WTC11 (cell line): ENCODE measurements around the gene HSD17B12. TPM values are rescaled to one million over a fixed set of nuclear protein-coding genes. Genes with fewer than 3 reads are reported as not detected.

Experiments
- ATAC-seq: fragments of 200-7000 bp; cut with Tn5 transposase; 2 replicates; pipeline ENCODE4 v1.10.0; 2021; ENCODE audit warnings: mild to moderate bottlenecking, moderate library complexity
- CTCF ChIA-PET: fragments of 300-600 bp; sonication (Branson Sonifier 250); formaldehyde crosslinking; loops from one replicate; lab custom pipeline; 2021; ENCODE audit warnings: antibody characterized with exemption; lab: Charles Lee
- POLR2A ChIA-PET: fragments of 350-600 bp; sonication (Branson Sonifier 250); formaldehyde crosslinking; loops from one replicate; lab custom pipeline; 2021; ENCODE audit warnings: antibody characterized with exemption; lab: Charles Lee
- DNase-seq: peaks from one replicate; pipeline ENCODE4 v3.0.0; 2021; ENCODE audit warnings: low spot score
- H3K27ac Mint-ChIP-seq: 2 replicates; pipeline ENCODE4 v1.8.0; 2021; ENCODE audit warnings: mixed read lengths
- H3K27me3 Mint-ChIP-seq: 2 replicates; pipeline ENCODE4 v1.8.0; 2021; ENCODE audit warnings: low read depth, mild to moderate bottlenecking, moderate library complexity, mixed read lengths
- H3K36me3 Mint-ChIP-seq: 2 replicates; pipeline ENCODE4 v1.8.0; 2021; ENCODE audit warnings: mixed read lengths
- H3K4me1 Mint-ChIP-seq: 2 replicates; pipeline ENCODE4 v1.8.0; 2022; ENCODE audit warnings: mixed read lengths
- H3K4me3 Mint-ChIP-seq: 2 replicates; pipeline ENCODE4 v1.8.0; 2021; ENCODE audit warnings: mild to moderate bottlenecking, moderate library complexity, mixed read lengths
- H3K9me3 Mint-ChIP-seq: 2 replicates; pipeline ENCODE4 v1.8.0; 2021; ENCODE audit warnings: mixed read lengths
- GRHL2 ChIP-seq: fragments of 250-450 bp; sonication (Bioruptor Pico); IDR thresholded peaks from 2 replicates; pipeline ENCODE4 v1.8.0; 2022; ENCODE audit warnings: mild to moderate bottlenecking, moderate library complexity; ENCODE audit not compliant: insufficient replicate concordance, severe bottlenecking
- HMGA2 ChIP-seq: fragments of 250-450 bp; sonication (Bioruptor Pico); IDR thresholded peaks from 2 replicates; pipeline ENCODE4 v1.4.0; 2021; ENCODE audit warnings: mild to moderate bottlenecking, moderate library complexity
- NR1H2 ChIP-seq: sonication (generic); formaldehyde crosslinking; IDR thresholded peaks from 2 replicates; pipeline ENCODE4 v1.9.0; 2021; ENCODE audit warnings: mild to moderate bottlenecking, moderate library complexity, missing genetic modification reagents
- NR3C1 ChIP-seq: sonication (generic); formaldehyde crosslinking; conservative IDR thresholded peaks from 2 replicates; pipeline ENCODE4 v1.8.1; 2023; ENCODE audit warnings: low read depth, mild to moderate bottlenecking, missing genetic modification reagents
- OVOL2 ChIP-seq: fragments of 250-450 bp; sonication (Bioruptor Pico); IDR thresholded peaks from 2 replicates; pipeline ENCODE4 v1.9.0; 2021; ENCODE audit warnings: mild to moderate bottlenecking, borderline replicate concordance
- SMAD3 ChIP-seq: sonication (generic); formaldehyde crosslinking; IDR thresholded peaks from 2 replicates; pipeline ENCODE4 v1.8.0; 2022; ENCODE audit warnings: missing genetic modification reagents, mild to moderate bottlenecking, borderline replicate concordance
- TCF7 ChIP-seq: sonication (generic); formaldehyde crosslinking; IDR thresholded peaks from 2 replicates; pipeline ENCODE4 v1.8.0; 2022; ENCODE audit warnings: mild to moderate bottlenecking, low read depth, missing genetic modification reagents, moderate library complexity
- ZNF219 ChIP-seq: sonication (generic); formaldehyde crosslinking; IDR thresholded peaks from 2 replicates; pipeline ENCODE4 v1.8.0; 2023; ENCODE audit warnings: missing genetic modification reagents, mild to moderate bottlenecking, borderline replicate concordance
- ZNF232 ChIP-seq: sonication (generic); formaldehyde crosslinking; IDR thresholded peaks from 2 replicates; pipeline ENCODE4 v1.8.0; 2022; ENCODE audit warnings: mild to moderate bottlenecking, missing genetic modification reagents
- total RNA-seq: library from RNA; stranded (reverse); gene quantifications from 3 replicates; pipeline ENCODE4 v1.2.3, GENCODE V29; 2021
- TF ChIP-seq, protein P1 (sequence below): sonication (generic); formaldehyde crosslinking; IDR thresholded peaks from 2 replicates; pipeline ENCODE4 v1.8.1; 2023; ENCODE audit warnings: mild to moderate bottlenecking, missing genetic modification reagents, borderline replicate concordance
- TF ChIP-seq, protein P2 (sequence below): fragments of 250-450 bp; sonication (Bioruptor Pico); IDR thresholded peaks from 2 replicates; pipeline ENCODE4 v1.9.0; 2021; ENCODE audit warnings: mild to moderate bottlenecking
- TF ChIP-seq, protein P3 (sequence below): sonication (generic); formaldehyde crosslinking; IDR thresholded peaks from 2 replicates; pipeline ENCODE4 v1.8.0; 2022; ENCODE audit warnings: mild to moderate bottlenecking, missing genetic modification reagents
- TF ChIP-seq, protein P4 (sequence below): sonication (generic); formaldehyde crosslinking; IDR thresholded peaks from 2 replicates; pipeline ENCODE4 v1.8.0; 2023; ENCODE audit warnings: missing genetic modification reagents
- TF ChIP-seq, protein P5 (sequence below): fragments of 200-600 bp; IDR thresholded peaks from 2 replicates; pipeline ENCODE4 v1.8.0; 2022; ENCODE audit warnings: antibody characterized with exemption
- TF ChIP-seq, protein P6 (sequence below): fragments of 250-450 bp; sonication (Bioruptor Pico); IDR thresholded peaks from 2 replicates; pipeline ENCODE4 v1.9.0; 2021; ENCODE audit warnings: moderate library complexity, mild to moderate bottlenecking, inconsistent platforms, borderline replicate concordance
- TF ChIP-seq, protein P7 (sequence below): sonication (generic); formaldehyde crosslinking; conservative IDR thresholded peaks from 2 replicates; pipeline ENCODE4 v1.8.1; 2023; ENCODE audit warnings: mild to moderate bottlenecking, low read depth, missing genetic modification reagents, moderate library complexity
- TF ChIP-seq, protein P8 (sequence below): sonication (generic); formaldehyde crosslinking; IDR thresholded peaks from 2 replicates; pipeline ENCODE4 v1.8.0; 2022; ENCODE audit warnings: mild to moderate bottlenecking, missing genetic modification reagents
- TF ChIP-seq, protein P9 (sequence below): sonication (generic); formaldehyde crosslinking; IDR thresholded peaks from 2 replicates; pipeline ENCODE4 v1.8.0; 2022; ENCODE audit warnings: mild to moderate bottlenecking, missing genetic modification reagents

The HSD17B12 gene
- total RNA-seq, 1 experiment from 2014 or later, result 149 TPM

DNA sequence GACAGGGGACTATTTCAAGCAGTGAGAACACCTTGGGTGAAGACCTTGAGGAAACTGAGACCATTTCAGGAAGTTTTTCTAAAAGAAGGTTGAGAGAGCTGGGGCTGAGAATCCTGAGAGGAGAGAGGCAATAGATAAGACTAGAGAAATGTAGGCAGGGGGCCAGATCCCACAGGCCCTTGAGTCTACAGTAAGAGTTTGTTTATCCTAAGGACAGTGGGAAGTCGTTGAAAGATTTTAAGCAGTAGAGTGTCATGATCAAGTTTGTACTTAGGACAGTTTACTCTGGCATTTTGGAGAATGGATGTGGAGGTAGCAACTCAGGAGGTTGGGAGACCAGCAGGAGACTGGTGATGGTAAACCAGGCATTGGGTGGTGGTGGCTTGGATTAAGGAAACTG lies 17.1 kb downstream of the HSD17B12 start (continued):
- TF ChIP-seq, protein P1, sequence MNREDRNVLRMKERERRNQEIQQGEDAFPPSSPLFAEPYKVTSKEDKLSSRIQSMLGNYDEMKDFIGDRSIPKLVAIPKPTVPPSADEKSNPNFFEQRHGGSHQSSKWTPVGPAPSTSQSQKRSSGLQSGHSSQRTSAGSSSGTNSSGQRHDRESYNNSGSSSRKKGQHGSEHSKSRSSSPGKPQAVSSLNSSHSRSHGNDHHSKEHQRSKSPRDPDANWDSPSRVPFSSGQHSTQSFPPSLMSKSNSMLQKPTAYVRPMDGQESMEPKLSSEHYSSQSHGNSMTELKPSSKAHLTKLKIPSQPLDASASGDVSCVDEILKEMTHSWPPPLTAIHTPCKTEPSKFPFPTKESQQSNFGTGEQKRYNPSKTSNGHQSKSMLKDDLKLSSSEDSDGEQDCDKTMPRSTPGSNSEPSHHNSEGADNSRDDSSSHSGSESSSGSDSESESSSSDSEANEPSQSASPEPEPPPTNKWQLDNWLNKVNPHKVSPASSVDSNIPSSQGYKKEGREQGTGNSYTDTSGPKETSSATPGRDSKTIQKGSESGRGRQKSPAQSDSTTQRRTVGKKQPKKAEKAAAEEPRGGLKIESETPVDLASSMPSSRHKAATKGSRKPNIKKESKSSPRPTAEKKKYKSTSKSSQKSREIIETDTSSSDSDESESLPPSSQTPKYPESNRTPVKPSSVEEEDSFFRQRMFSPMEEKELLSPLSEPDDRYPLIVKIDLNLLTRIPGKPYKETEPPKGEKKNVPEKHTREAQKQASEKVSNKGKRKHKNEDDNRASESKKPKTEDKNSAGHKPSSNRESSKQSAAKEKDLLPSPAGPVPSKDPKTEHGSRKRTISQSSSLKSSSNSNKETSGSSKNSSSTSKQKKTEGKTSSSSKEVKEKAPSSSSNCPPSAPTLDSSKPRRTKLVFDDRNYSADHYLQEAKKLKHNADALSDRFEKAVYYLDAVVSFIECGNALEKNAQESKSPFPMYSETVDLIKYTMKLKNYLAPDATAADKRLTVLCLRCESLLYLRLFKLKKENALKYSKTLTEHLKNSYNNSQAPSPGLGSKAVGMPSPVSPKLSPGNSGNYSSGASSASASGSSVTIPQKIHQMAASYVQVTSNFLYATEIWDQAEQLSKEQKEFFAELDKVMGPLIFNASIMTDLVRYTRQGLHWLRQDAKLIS, result no peak
- TF ChIP-seq ZNF232 (CRISPR knock-in tag) (no peak), OVOL2 (no peak), ZNF219 (CRISPR knock-in tag) (no peak), GRHL2 (no peak)

DNA sequence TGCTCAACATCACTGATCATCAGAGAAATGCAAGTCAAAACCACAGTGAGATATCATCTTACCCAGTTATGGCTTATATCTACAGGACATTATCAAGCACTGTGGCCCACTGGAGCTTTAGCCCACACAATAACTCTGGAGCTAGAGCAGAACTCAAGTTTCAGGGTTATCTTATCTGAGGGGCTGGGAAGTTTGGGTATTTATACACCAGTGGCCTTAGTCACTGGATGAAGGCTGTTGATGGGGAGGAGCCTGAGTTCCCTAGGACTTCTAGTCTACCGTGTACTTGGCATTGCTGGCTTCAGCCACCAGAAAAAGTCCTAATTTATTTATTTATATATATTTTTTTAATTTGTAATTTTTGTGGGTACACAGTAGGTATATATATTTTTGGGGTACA lies 19.3 kb downstream of the HSD17B12 start:
- Mint-ChIP-seq H3K36me3 (peaks cover 29% of the 10 kb centered on the region), H3K4me1 (peaks cover 11% of the 10 kb centered on the region), H3K9me3 (peaks cover 28% of the 10 kb centered on the region), H3K4me3 (no peak overlapping the region), H3K27me3 (no peaks in the 10 kb centered on the region), H3K27ac (no peak overlapping the region)
- ATAC-seq (no peak), DNase-seq (no peak)
- CTCF ChIA-PET, result no interaction called here
- POLR2A ChIA-PET, result no interaction called here
- TF ChIP-seq, protein P2, sequence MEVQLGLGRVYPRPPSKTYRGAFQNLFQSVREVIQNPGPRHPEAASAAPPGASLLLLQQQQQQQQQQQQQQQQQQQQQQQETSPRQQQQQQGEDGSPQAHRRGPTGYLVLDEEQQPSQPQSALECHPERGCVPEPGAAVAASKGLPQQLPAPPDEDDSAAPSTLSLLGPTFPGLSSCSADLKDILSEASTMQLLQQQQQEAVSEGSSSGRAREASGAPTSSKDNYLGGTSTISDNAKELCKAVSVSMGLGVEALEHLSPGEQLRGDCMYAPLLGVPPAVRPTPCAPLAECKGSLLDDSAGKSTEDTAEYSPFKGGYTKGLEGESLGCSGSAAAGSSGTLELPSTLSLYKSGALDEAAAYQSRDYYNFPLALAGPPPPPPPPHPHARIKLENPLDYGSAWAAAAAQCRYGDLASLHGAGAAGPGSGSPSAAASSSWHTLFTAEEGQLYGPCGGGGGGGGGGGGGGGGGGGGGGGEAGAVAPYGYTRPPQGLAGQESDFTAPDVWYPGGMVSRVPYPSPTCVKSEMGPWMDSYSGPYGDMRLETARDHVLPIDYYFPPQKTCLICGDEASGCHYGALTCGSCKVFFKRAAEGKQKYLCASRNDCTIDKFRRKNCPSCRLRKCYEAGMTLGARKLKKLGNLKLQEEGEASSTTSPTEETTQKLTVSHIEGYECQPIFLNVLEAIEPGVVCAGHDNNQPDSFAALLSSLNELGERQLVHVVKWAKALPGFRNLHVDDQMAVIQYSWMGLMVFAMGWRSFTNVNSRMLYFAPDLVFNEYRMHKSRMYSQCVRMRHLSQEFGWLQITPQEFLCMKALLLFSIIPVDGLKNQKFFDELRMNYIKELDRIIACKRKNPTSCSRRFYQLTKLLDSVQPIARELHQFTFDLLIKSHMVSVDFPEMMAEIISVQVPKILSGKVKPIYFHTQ, result no peak
- TF ChIP-seq HMGA2 (no peak), NR3C1 (CRISPR knock-in tag) (no peak), NR1H2 (CRISPR knock-in tag) (no peak), TCF7 (CRISPR knock-in tag) (no peak), SMAD3 (no peak)
- TF ChIP-seq, protein P3, sequence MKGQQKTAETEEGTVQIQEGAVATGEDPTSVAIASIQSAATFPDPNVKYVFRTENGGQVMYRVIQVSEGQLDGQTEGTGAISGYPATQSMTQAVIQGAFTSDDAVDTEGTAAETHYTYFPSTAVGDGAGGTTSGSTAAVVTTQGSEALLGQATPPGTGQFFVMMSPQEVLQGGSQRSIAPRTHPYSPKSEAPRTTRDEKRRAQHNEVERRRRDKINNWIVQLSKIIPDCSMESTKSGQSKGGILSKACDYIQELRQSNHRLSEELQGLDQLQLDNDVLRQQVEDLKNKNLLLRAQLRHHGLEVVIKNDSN (CRISPR knock-in tag), result no peak
- TF ChIP-seq, protein P4, sequence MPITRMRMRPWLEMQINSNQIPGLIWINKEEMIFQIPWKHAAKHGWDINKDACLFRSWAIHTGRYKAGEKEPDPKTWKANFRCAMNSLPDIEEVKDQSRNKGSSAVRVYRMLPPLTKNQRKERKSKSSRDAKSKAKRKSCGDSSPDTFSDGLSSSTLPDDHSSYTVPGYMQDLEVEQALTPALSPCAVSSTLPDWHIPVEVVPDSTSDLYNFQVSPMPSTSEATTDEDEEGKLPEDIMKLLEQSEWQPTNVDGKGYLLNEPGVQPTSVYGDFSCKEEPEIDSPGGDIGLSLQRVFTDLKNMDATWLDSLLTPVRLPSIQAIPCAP, result no peak
- TF ChIP-seq, protein P5, sequence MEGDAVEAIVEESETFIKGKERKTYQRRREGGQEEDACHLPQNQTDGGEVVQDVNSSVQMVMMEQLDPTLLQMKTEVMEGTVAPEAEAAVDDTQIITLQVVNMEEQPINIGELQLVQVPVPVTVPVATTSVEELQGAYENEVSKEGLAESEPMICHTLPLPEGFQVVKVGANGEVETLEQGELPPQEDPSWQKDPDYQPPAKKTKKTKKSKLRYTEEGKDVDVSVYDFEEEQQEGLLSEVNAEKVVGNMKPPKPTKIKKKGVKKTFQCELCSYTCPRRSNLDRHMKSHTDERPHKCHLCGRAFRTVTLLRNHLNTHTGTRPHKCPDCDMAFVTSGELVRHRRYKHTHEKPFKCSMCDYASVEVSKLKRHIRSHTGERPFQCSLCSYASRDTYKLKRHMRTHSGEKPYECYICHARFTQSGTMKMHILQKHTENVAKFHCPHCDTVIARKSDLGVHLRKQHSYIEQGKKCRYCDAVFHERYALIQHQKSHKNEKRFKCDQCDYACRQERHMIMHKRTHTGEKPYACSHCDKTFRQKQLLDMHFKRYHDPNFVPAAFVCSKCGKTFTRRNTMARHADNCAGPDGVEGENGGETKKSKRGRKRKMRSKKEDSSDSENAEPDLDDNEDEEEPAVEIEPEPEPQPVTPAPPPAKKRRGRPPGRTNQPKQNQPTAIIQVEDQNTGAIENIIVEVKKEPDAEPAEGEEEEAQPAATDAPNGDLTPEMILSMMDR, result no peak
- TF ChIP-seq, protein P6, sequence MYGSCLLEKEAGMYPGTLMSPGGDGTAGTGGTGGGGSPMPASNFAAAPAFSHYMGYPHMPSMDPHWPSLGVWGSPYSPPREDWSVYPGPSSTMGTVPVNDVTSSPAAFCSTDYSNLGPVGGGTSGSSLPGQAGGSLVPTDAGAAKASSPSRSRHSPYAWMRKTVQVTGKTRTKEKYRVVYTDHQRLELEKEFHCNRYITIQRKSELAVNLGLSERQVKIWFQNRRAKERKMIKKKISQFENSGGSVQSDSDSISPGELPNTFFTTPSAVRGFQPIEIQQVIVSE (CRISPR knock-in tag), result no peak
- TF ChIP-seq, protein P7, sequence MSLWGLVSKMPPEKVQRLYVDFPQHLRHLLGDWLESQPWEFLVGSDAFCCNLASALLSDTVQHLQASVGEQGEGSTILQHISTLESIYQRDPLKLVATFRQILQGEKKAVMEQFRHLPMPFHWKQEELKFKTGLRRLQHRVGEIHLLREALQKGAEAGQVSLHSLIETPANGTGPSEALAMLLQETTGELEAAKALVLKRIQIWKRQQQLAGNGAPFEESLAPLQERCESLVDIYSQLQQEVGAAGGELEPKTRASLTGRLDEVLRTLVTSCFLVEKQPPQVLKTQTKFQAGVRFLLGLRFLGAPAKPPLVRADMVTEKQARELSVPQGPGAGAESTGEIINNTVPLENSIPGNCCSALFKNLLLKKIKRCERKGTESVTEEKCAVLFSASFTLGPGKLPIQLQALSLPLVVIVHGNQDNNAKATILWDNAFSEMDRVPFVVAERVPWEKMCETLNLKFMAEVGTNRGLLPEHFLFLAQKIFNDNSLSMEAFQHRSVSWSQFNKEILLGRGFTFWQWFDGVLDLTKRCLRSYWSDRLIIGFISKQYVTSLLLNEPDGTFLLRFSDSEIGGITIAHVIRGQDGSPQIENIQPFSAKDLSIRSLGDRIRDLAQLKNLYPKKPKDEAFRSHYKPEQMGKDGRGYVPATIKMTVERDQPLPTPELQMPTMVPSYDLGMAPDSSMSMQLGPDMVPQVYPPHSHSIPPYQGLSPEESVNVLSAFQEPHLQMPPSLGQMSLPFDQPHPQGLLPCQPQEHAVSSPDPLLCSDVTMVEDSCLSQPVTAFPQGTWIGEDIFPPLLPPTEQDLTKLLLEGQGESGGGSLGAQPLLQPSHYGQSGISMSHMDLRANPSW, result no peak
- TF ChIP-seq, protein P8, sequence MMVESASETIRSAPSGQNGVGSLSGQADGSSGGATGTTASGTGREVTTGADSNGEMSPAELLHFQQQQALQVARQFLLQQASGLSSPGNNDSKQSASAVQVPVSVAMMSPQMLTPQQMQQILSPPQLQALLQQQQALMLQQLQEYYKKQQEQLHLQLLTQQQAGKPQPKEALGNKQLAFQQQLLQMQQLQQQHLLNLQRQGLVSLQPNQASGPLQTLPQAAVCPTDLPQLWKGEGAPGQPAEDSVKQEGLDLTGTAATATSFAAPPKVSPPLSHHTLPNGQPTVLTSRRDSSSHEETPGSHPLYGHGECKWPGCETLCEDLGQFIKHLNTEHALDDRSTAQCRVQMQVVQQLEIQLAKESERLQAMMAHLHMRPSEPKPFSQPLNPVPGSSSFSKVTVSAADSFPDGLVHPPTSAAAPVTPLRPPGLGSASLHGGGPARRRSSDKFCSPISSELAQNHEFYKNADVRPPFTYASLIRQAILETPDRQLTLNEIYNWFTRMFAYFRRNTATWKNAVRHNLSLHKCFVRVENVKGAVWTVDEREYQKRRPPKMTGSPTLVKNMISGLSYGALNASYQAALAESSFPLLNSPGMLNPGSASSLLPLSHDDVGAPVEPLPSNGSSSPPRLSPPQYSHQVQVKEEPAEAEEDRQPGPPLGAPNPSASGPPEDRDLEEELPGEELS, result no peak
- TF ChIP-seq, protein P9, sequence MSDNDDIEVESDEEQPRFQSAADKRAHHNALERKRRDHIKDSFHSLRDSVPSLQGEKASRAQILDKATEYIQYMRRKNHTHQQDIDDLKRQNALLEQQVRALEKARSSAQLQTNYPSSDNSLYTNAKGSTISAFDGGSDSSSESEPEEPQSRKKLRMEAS (CRISPR knock-in tag), result no peak
